OCI-LY7 (cell line): ENCODE data around the gene WDFY2. TPM values are rescaled to one million over a fixed set of nuclear protein-coding genes. Genes with fewer than 3 reads are reported as not detected.

ENCODE experiments used
- BruUV-seq: library from RNA; stranded (reverse); fragments of 400-500 nt; replicated peaks from 2 replicates; lab custom pipeline; 2021; lab: Mats Ljungman, UMichigan
- CTCF ChIA-PET: fragments of 300-600 bp; sonication (Branson Sonifier 250); formaldehyde crosslinking; loops from one replicate; lab custom pipeline; 2022; ENCODE audit warnings: antibody characterized with exemption; ENCODE audit not compliant: unreplicated experiment; lab: Charles Lee
- POLR2A ChIA-PET: fragments of 300-600 bp; sonication (Branson Sonifier 250); formaldehyde crosslinking; loops from one replicate; lab custom pipeline; 2022; ENCODE audit warnings: antibody characterized with exemption; lab: Charles Lee
- DNase-seq: peaks from one replicate; pipeline ENCODE4 v3.0.0-alpha.2; 2015; ENCODE audit warnings: low spot score
- H2AFZ ChIP-seq: fragments of 200-600 bp; sonication (generic), shearing (Covaris generic); 2 replicates; pipeline ENCODE4 v1.6.1; 2014; ENCODE audit warnings: mild to moderate bottlenecking, antibody characterized with exemption, low read length, moderate library complexity
- H3K27ac ChIP-seq: fragments of 200-600 bp; sonication (generic); 2 replicates; pipeline ENCODE4 v1.5.1; 2014; ENCODE audit warnings: mixed run types, low read depth, mild to moderate bottlenecking, moderate library complexity, low read length, inconsistent platforms; ENCODE audit not compliant: poor library complexity, severe bottlenecking
- H3K36me3 ChIP-seq: fragments of 200-600 bp; sonication (generic); 2 replicates; pipeline ENCODE4 v1.6.1; 2014; ENCODE audit warnings: mild to moderate bottlenecking, antibody characterized with exemption, low read length, moderate library complexity, mixed read lengths; ENCODE audit not compliant: insufficient read depth
- H3K4me1 ChIP-seq: fragments of 200-600 bp; sonication (generic); 2 replicates; pipeline ENCODE4 v1.5.1; 2014; ENCODE audit warnings: mild to moderate bottlenecking, low read length; ENCODE audit not compliant: insufficient read depth, poor library complexity, severe bottlenecking
- H3K4me2 ChIP-seq: fragments of 200-600 bp; sonication (generic); 2 replicates; pipeline ENCODE4 v1.6.1; 2014; ENCODE audit warnings: mild to moderate bottlenecking, low read length
- H3K4me3 ChIP-seq: fragments of 200-600 bp; sonication (generic); 2 replicates; pipeline ENCODE4 v1.5.1; 2014; ENCODE audit warnings: mild to moderate bottlenecking, low read depth, low read length; ENCODE audit not compliant: poor library complexity, severe bottlenecking
- H3K79me2 ChIP-seq: fragments of 200-600 bp; sonication (generic); 2 replicates; pipeline ENCODE4 v1.6.1; 2016; ENCODE audit warnings: low read depth, mild to moderate bottlenecking, low read length, moderate library complexity, mixed read lengths; ENCODE audit not compliant: insufficient read depth
- H3K9me2 ChIP-seq: fragments of 200-600 bp; sonication (generic); 2 replicates; pipeline ENCODE4 v1.6.1; 2016; ENCODE audit warnings: mild to moderate bottlenecking, low read length, mixed read lengths; ENCODE audit not compliant: insufficient read depth
- H3K9me3 ChIP-seq: fragments of 200-600 bp; sonication (generic); 2 replicates; pipeline ENCODE4 v1.6.1; 2014; ENCODE audit warnings: mild to moderate bottlenecking, mixed run types, low read length, mixed read lengths
- H4K20me1 ChIP-seq: fragments of 200-600 bp; sonication (generic); 2 replicates; pipeline ENCODE4 v1.6.1; 2014; ENCODE audit warnings: mild to moderate bottlenecking, antibody characterized with exemption, low read length, moderate library complexity, mixed read lengths; ENCODE audit not compliant: insufficient read depth
- EZH2phosphoT487 ChIP-seq: fragments of 200-600 bp; sonication (generic); IDR thresholded peaks from 2 replicates; pipeline ENCODE4 v1.6.1; 2018; ENCODE audit warnings: low read depth, borderline replicate concordance, mild to moderate bottlenecking, mixed run types, antibody characterized with exemption, low read length, moderate library complexity, mixed read lengths
- intact Hi-C: fragments of 100-400 bp; cut with micrococcal nuclease; formaldehyde crosslinking; loops from one replicate; pipeline ENCODE4 v1.10.0; 2022; ENCODE audit not compliant: unreplicated experiment
- total RNA-seq, 2 experiments: library from RNA; depleted of rRNA in 1 of 2; stranded (reverse); fragments of >200 nt in 1 of 2; shearing (Covaris generic) in 1 of 2; gene quantifications; 2 replicates each; pipeline ENCODE4 v1.2.3, GENCODE V29; 2014 to 2022
- TF ChIP-seq, protein P1 (sequence below): fragments of 200-600 bp; sonication (generic); conservative IDR thresholded peaks from 2 replicates; pipeline ENCODE4 v1.5.1; 2014; ENCODE audit warnings: mild to moderate bottlenecking, antibody characterized with exemption, low read length, moderate library complexity, mixed read lengths

Gene WDFY2
- total RNA-seq, 2 experiments from 2014 or later, result 6.4 to 18.1 TPM

DNA sequence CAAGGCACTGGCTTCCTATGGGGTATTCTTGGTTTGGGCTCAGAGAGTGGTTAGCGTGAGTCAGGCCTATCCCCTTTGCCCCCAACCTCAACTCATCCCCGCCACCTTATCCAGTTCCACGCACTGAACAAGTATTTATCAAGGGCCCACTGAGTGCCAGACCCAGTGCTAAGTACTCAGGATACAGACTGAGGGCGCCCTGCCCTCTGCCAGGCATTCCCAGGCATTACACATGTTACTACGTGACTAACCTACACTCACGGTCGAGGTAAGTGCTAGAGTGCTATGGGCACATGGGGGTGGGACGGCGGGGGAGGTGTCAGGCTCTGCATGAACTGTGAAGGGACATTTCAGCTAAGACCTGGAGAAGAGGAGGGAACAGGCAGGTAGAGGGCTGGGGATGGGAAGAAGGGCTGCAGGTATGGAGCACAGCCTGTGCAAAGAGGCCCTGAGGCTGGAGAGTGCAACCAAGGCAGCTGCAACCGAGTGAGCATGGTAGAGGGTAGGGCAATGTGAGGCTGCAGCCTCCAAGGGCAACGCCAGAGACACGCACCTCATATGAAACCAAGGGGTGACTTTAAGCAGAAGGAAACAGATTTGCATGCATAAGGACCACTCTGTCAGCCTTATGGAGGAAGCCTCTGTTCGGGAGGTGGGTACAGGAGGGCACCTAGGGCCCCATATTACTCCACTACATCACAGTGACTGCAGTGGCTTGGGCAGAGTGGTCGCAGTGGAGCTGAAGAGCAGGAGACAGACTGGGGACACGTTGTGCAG, 197.2 kb downstream of the WDFY2 start:
- CTCF ChIA-PET, result no interaction called here
- no peak overlapping the region for H3K4me3 ChIP-seq
- no peaks in the 10 kb centered on the region for H3K36me3 ChIP-seq
- H4K20me1 ChIP-seq, result no peaks in the 10 kb centered on the region
- H3K79me2 ChIP-seq, result no peaks in the 10 kb centered on the region
- no peaks in the 10 kb centered on the region for H3K9me2 ChIP-seq
- BruUV-seq, result no TSS peak
- peak overlapping the region; percentile 12; the same call in 1 of the 2 replicates for H3K4me2 ChIP-seq
- TF ChIP-seq, protein P1, sequence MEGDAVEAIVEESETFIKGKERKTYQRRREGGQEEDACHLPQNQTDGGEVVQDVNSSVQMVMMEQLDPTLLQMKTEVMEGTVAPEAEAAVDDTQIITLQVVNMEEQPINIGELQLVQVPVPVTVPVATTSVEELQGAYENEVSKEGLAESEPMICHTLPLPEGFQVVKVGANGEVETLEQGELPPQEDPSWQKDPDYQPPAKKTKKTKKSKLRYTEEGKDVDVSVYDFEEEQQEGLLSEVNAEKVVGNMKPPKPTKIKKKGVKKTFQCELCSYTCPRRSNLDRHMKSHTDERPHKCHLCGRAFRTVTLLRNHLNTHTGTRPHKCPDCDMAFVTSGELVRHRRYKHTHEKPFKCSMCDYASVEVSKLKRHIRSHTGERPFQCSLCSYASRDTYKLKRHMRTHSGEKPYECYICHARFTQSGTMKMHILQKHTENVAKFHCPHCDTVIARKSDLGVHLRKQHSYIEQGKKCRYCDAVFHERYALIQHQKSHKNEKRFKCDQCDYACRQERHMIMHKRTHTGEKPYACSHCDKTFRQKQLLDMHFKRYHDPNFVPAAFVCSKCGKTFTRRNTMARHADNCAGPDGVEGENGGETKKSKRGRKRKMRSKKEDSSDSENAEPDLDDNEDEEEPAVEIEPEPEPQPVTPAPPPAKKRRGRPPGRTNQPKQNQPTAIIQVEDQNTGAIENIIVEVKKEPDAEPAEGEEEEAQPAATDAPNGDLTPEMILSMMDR, result peak; percentile 67
- TF ChIP-seq EZH2phosphoT487, result no peak
- H3K27ac ChIP-seq, result no peak overlapping the region
- H3K9me3 ChIP-seq, result no peaks in the 10 kb centered on the region
- peaks cover 11% of the 10 kb centered on the region for H3K4me1 ChIP-seq
- H2AFZ ChIP-seq, result no peak overlapping the region
- DNase-seq, result peak; percentile 51
- intact Hi-C loops, result no loop called here
- POLR2A ChIA-PET, result interaction anchor here (0.7 to 0.9 kb wide), 2 partner anchors 17 to 52 kb away, joined by 3 to 5 read pairs; no protein-coding TSS in a partner anchor

DNA sequence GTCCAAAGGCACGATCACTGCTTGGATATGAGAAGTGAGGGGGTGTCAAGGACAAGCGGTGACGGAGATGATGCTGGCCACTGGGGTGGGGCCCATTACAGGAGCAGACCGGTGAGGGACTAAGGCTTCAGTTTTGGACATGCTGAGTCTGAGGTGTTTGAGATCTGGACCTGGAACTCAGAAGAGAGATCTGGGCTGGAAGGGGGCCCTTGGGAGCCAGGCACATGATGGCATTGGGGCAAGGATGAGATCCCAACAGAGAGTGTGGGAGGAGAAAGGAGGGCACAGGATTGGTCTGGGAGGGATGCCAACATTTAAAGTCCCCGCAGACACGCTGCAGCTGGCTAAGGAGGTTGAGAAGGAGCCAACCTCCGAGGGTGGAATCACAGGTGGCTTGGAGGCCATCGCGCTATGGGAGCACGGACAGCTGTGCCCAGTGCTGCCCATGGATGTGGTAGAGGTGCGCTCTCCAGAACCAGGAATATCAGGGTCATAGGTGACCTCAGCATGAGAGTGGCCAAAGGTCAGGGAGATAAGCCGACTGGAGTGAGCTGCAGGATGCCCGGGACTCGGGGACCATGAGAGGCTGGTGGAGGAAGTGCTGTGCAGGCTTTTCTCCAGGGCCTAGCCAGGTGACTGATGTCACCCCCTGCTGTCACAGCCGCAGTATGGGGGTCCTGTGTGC, 197.9 kb downstream of the WDFY2 start:
- H2AFZ ChIP-seq, result no peak overlapping the region
- no peaks in the 10 kb centered on the region for H3K79me2 ChIP-seq
- CTCF ChIA-PET, result interaction anchor here (0.9 kb wide), 1 partner anchor 11 kb away, joined by 3 read pairs; no protein-coding TSS in a partner anchor
- no peak overlapping the region for H3K4me2 ChIP-seq
- POLR2A ChIA-PET, result interaction anchor here (0.6 kb wide), 1 partner anchor 43 kb away, joined by 3 read pairs; no protein-coding TSS in a partner anchor
- H3K36me3 ChIP-seq, result no peaks in the 10 kb centered on the region
- no peak for DNase-seq
- no TSS peak for BruUV-seq
- H4K20me1 ChIP-seq, result no peaks in the 10 kb centered on the region
- intact Hi-C loops, result no loop called here
- no peak overlapping the region for H3K27ac ChIP-seq
- TF ChIP-seq EZH2phosphoT487, result no peak
- TF ChIP-seq, protein P1, result no peak
- H3K4me1 ChIP-seq, result peaks cover 11% of the 10 kb centered on the region
- no peaks in the 10 kb centered on the region for H3K9me2 ChIP-seq
- H3K9me3 ChIP-seq, result no peaks in the 10 kb centered on the region
- no peak overlapping the region for H3K4me3 ChIP-seq
